HepG2 (cell line): ENCODE data around the gene SLC16A13. TPM values are rescaled to one million over a fixed set of nuclear protein-coding genes. Genes with fewer than 3 reads are reported as not detected.

Source experiments
- ADNP ChIP-seq: sonication (generic); formaldehyde crosslinking; IDR thresholded peaks from 2 replicates; pipeline ENCODE4 v1.4.0; 2020; ENCODE audit warnings: missing genetic modification reagents
- ARNT ChIP-seq: fragments of 450-650 bp; IDR thresholded peaks from 2 replicates; pipeline ENCODE4 v1.6.1; 2017
- CAMTA2 ChIP-seq: sonication (generic); formaldehyde crosslinking; IDR thresholded peaks from 2 replicates; pipeline ENCODE4 v1.4.0; 2020; ENCODE audit warnings: mild to moderate bottlenecking, missing genetic modification reagents, borderline replicate concordance
- CCAR2 ChIP-seq: fragments of 200-400 bp; formaldehyde crosslinking; optimal IDR thresholded peaks from 2 replicates; pipeline ENCODE3; 2018; ENCODE audit warnings: low read depth, mild to moderate bottlenecking, low read length, moderate library complexity
- FOXP1 ChIP-seq, 2 experiments: fragments of 450-650 bp in 1 of 2; IDR thresholded peaks; 2 replicates each; pipeline ENCODE4 v1.6.1; 2017 to 2018; ENCODE audit warnings: antibody characterized with exemption in 1 of 2
- NCOA5 ChIP-seq: sonication (generic); formaldehyde crosslinking; IDR thresholded peaks from 2 replicates; pipeline ENCODE4 v1.4.0; 2020; ENCODE audit warnings: missing genetic modification reagents
- PLSCR1 ChIP-seq: sonication (generic); formaldehyde crosslinking; IDR thresholded peaks from 2 replicates; pipeline ENCODE4 v1.5.0; 2020; ENCODE audit warnings: missing genetic modification reagents, mild to moderate bottlenecking, borderline replicate concordance
- RFX5 ChIP-seq: IDR thresholded peaks from 2 replicates; pipeline ENCODE4 v1.6.1; 2011; ENCODE audit warnings: low read depth, low read length, improper control_type of control experiment
- SNRNP70 ChIP-seq: fragments of 200-400 bp; formaldehyde crosslinking; IDR thresholded peaks from 2 replicates; pipeline ENCODE4 v1.6.1; 2017; ENCODE audit warnings: mild to moderate bottlenecking, low read depth, low read length, moderate library complexity
- SSRP1 ChIP-seq: IDR thresholded peaks from 2 replicates; pipeline ENCODE4 v1.6.1; 2016; ENCODE audit warnings: control low read depth
- THYN1 ChIP-seq: sonication (generic); formaldehyde crosslinking; IDR thresholded peaks from 2 replicates; pipeline ENCODE4 v1.8.1; 2023; ENCODE audit warnings: low read depth, mild to moderate bottlenecking, moderate library complexity, missing genetic modification reagents, borderline replicate concordance
- ZBTB20 ChIP-seq: sonication (generic); formaldehyde crosslinking; IDR thresholded peaks from 2 replicates; pipeline ENCODE4 v1.8.1; 2023; ENCODE audit warnings: missing genetic modification reagents, low read depth, mild to moderate bottlenecking, borderline replicate concordance
- ZNF260 ChIP-seq: sonication (generic); formaldehyde crosslinking; IDR thresholded peaks from 2 replicates; pipeline ENCODE4 v1.4.0; 2020; ENCODE audit warnings: missing genetic modification reagents, low read depth, mild to moderate bottlenecking, borderline replicate concordance
- ZNF652 ChIP-seq: IDR thresholded peaks from 2 replicates; pipeline ENCODE4 v1.6.1; 2016; ENCODE audit warnings: low read depth, borderline replicate concordance
- ZNF703 ChIP-seq: sonication (generic); formaldehyde crosslinking; IDR thresholded peaks from 2 replicates; pipeline ENCODE4 v1.5.1; 2020; ENCODE audit warnings: missing genetic modification reagents, mild to moderate bottlenecking, moderate library complexity, borderline replicate concordance
- ZNF879 ChIP-seq: sonication (generic); formaldehyde crosslinking; IDR thresholded peaks from 2 replicates; pipeline ENCODE4 v1.8.1; 2023; ENCODE audit warnings: missing genetic modification reagents
- ZSCAN12 ChIP-seq: sonication (generic); formaldehyde crosslinking; IDR thresholded peaks from 2 replicates; pipeline ENCODE4 v1.9.0; 2021; ENCODE audit warnings: mild to moderate bottlenecking, missing genetic modification reagents
- ZSCAN30 ChIP-seq: sonication (generic); formaldehyde crosslinking; IDR thresholded peaks from 2 replicates; pipeline ENCODE4 v1.5.0; 2020; ENCODE audit warnings: mild to moderate bottlenecking, missing genetic modification reagents
- polyA plus RNA-seq, 8 experiments: library from polyadenylated mRNA; depleted of rRNA in 3 of 8; stranded (reverse) in 7 of 8; unstranded in 1 of 8; fragments of >200 nt; fragmentation: Illumina TruSeq in 4 of 8; extraction: Trizol in 4 of 8; gene quantifications; 2 replicates each; pipeline versions ENCODE4 v1.2.1 to v1.2.3, GENCODE V29; 2011 to 2016; ENCODE audit warnings: low read depth in 4 of 8, missing spikeins in 1 of 8, mixed read lengths in 1 of 8; ENCODE audit not compliant: insufficient read depth in 1 of 8
- total RNA-seq, 5 experiments: library from RNA; depleted of rRNA; stranded (reverse); fragments of >200 nt; fragmentation: Illumina TruSeq; extraction: Trizol; gene quantifications; 2 replicates each; pipeline ENCODE4 v1.2.3, GENCODE V29; 2016; ENCODE audit warnings: low read depth in 1 of 5
- TF ChIP-seq, protein P1 (sequence below): sonication (generic); formaldehyde crosslinking; IDR thresholded peaks from 2 replicates; pipeline ENCODE4; 2020; ENCODE audit warnings: missing genetic modification reagents, mild to moderate bottlenecking, borderline replicate concordance
- TF ChIP-seq, protein P2 (sequence below), 2 experiments: sonication (generic) in 1 of 2; formaldehyde crosslinking in 1 of 2; IDR thresholded peaks; 2 replicates each; pipeline versions ENCODE4 v1.6.1 to v1.9.0; 2014 to 2022; ENCODE audit warnings: antibody characterized with exemption in 1 of 2, borderline replicate concordance in 1 of 2, inconsistent platforms in 1 of 2, low read depth in 1 of 2, missing genetic modification reagents in 1 of 2

The SLC16A13 gene
- total and polyA plus RNA-seq, 2 of the 13 experiments (the other 11 are each of a cell fraction or from before 2014, with no cell fraction given): 2.2 to 3.0 TPM

DNA sequence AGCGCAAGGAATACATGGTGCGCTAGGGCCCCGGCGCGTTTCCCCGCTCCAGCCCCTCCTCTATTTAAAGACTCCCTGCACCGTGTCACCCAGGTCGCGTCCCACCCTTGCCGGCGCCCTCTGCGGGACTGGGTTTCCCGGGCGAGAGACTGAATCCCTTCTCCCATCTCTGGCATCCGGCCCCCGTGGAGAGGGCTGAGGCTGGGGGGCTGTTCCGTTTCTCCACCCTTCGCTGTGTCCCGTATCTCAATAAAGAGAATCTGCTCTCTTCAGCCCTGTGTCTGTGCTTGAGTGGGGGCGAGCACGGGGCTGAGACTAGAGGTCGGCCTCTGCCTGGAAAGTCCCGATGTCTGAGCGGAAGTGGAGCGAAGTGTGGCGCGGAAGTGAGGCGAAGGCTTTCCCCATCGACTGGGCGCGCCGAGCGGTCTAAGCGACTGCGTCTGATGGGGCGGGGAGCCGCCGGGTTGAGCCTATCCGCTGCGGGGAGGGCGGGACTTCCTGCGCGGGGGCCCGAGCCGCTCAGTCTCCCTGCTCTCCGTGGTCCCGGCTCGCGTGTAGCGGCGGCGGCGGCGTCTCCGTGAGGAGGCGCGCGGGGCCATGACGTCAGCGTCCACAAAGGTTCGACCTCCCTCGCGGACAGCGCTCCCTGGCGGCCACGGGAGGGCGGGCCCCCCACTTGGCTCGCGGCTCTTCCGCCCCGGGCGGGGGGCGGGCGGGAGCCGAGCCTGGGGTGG lies 21.4 kb upstream of the SLC16A13 start (continued):
- TF ChIP-seq CAMTA2 (no peak), CCAR2 (no peak), ZNF260 (no peak), ZBTB20 (CRISPR knock-in tag) (peak; percentile 24; the same call in 1 of the 2 replicates), ZNF879 (CRISPR knock-in tag) (peak; percentile 49; the same call in 1 of the 2 replicates), SSRP1 (no peak), RFX5 (0 out of 2 replicates have a peak, but pooled peaks have one; percentile 27), ZNF703 (CRISPR knock-in tag) (peak; percentile 33; the same call in 1 of the 2 replicates), ARNT (no peak), NCOA5 (CRISPR knock-in tag) (no peak), SNRNP70 (no peak), ZSCAN30 (CRISPR knock-in tag) (no peak), ZNF652 (CRISPR knock-in tag) (no peak), ZSCAN12 (no peak), FOXP1 (IDR thresholded peaks at IDR 0.05) (no peak), FOXP1 (CRISPR knock-in tag; IDR thresholded peaks at IDR 0.05) (no peak), PLSCR1 (CRISPR knock-in tag) (no peak), THYN1 (no peak), ADNP (CRISPR knock-in tag) (no peak)
- TF ChIP-seq, protein P1, sequence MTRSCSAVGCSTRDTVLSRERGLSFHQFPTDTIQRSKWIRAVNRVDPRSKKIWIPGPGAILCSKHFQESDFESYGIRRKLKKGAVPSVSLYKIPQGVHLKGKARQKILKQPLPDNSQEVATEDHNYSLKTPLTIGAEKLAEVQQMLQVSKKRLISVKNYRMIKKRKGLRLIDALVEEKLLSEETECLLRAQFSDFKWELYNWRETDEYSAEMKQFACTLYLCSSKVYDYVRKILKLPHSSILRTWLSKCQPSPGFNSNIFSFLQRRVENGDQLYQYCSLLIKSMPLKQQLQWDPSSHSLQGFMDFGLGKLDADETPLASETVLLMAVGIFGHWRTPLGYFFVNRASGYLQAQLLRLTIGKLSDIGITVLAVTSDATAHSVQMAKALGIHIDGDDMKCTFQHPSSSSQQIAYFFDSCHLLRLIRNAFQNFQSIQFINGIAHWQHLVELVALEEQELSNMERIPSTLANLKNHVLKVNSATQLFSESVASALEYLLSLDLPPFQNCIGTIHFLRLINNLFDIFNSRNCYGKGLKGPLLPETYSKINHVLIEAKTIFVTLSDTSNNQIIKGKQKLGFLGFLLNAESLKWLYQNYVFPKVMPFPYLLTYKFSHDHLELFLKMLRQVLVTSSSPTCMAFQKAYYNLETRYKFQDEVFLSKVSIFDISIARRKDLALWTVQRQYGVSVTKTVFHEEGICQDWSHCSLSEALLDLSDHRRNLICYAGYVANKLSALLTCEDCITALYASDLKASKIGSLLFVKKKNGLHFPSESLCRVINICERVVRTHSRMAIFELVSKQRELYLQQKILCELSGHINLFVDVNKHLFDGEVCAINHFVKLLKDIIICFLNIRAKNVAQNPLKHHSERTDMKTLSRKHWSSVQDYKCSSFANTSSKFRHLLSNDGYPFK (CRISPR knock-in tag): peak; percentile 89; the same call in 1 of the 2 replicates
- TF ChIP-seq, protein P2, sequence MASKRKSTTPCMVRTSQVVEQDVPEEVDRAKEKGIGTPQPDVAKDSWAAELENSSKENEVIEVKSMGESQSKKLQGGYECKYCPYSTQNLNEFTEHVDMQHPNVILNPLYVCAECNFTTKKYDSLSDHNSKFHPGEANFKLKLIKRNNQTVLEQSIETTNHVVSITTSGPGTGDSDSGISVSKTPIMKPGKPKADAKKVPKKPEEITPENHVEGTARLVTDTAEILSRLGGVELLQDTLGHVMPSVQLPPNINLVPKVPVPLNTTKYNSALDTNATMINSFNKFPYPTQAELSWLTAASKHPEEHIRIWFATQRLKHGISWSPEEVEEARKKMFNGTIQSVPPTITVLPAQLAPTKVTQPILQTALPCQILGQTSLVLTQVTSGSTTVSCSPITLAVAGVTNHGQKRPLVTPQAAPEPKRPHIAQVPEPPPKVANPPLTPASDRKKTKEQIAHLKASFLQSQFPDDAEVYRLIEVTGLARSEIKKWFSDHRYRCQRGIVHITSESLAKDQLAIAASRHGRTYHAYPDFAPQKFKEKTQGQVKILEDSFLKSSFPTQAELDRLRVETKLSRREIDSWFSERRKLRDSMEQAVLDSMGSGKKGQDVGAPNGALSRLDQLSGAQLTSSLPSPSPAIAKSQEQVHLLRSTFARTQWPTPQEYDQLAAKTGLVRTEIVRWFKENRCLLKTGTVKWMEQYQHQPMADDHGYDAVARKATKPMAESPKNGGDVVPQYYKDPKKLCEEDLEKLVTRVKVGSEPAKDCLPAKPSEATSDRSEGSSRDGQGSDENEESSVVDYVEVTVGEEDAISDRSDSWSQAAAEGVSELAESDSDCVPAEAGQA (IDR thresholded peaks at IDR 0.05; ENCODE audit: low read depth): peak; percentile 64
- TF ChIP-seq, protein P2 (CRISPR knock-in tag; IDR thresholded peaks at IDR 0.05; ENCODE audit: borderline replicate concordance): no peak
